H1 (cell line): ENCODE data around the gene UBQLNL.

ENCODE experiments used
- CREB1 ChIP-seq: IDR thresholded peaks from 2 replicates; pipeline ENCODE4 v1.6.1; 2012; ENCODE audit warnings: inconsistent platforms
- EP300 ChIP-seq, 2 experiments: IDR thresholded peaks; 1 replicate in 1 of 2; 2 replicates in 1 of 2; pipeline ENCODE4 v1.6.1; 2011 to 2012; ENCODE audit warnings: low read depth in 2 of 2, low read length in 2 of 2, mild to moderate bottlenecking in 2 of 2, borderline replicate concordance in 1 of 2, inconsistent platforms in 1 of 2, moderate library complexity in 1 of 2
- NANOG ChIP-seq: IDR thresholded peaks from 2 replicates; pipeline ENCODE4 v1.6.1; 2011; ENCODE audit warnings: low read length, low read depth, mild to moderate bottlenecking, inconsistent platforms; ENCODE audit not compliant: insufficient read depth, poor library complexity, severe bottlenecking
- NRF1 ChIP-seq: IDR thresholded peaks from 2 replicates; pipeline ENCODE4 v1.6.1; 2011; ENCODE audit warnings: mild to moderate bottlenecking, low read depth, low read length, improper control_type of control experiment
- POLR2A ChIP-seq, 2 experiments: IDR thresholded peaks; 1 replicate in 1 of 2; 2 replicates in 1 of 2; pipeline ENCODE4 v1.6.1; 2011; ENCODE audit warnings: low read depth in 2 of 2, low read length in 2 of 2, mild to moderate bottlenecking in 2 of 2; ENCODE audit errors: control extremely low read depth in 1 of 2
- POLR2AphosphoS5 ChIP-seq: IDR thresholded peaks from 2 replicates; pipeline ENCODE4 v1.6.1; 2011; ENCODE audit warnings: low read depth, low read length
- SIX5 ChIP-seq: IDR thresholded peaks from 2 replicates; pipeline ENCODE4 v1.6.1; 2011; ENCODE audit warnings: mild to moderate bottlenecking, low read depth, low read length
- TF ChIP-seq, protein P1 (sequence below), 3 experiments: IDR thresholded peaks; 1 replicate in 2 of 3; 2 replicates in 1 of 3; pipeline versions ENCODE4 v1.5.1 to v1.6.1; 2011; ENCODE audit warnings: low read length in 3 of 3, mild to moderate bottlenecking in 3 of 3, inconsistent platforms in 2 of 3, low read depth in 1 of 3, moderate library complexity in 1 of 3; ENCODE audit not compliant: insufficient read depth in 1 of 3; ENCODE audit errors: control extremely low read depth in 1 of 3

DNA sequence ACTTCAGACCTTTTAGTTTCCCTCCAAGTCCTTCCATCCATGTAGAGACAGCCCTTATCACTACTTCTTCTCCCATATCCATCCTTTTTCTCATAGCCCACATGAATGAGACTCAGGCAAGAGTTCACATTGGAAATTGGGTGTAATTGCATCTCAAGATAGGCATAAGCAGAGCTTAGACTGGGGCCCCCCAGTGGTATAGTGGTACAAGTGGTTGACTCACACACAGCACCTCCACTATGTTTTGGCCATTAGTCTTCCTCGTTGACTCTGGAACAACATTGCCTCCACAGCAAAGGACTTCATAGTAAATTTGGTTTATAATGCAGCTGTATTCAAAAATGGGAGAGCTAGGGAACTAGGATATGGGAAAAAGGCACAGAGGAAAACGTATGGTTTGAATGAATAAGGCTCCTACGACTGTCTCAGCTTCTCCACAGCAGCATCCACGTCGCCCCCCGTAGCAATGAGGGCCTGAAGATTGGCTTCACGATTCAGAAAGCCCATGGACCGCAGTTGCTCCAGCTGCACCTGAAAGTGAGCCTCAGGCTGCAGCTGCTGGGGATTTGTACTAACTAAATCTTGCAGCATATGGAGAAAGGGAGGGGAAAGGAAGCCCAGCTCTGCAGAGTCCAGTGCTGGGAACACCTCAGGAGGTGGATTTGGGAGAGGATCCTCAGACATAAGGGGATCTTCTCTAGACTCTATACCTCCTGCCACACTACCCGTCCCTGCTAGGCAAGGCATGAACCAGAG, 9.1 kb downstream of the UBQLNL start:
- TF ChIP-seq POLR2A (IDR thresholded peaks at IDR 0.05; ENCODE audit: control extremely low read depth in 1 of 2, low read depth in 2 of 2, low read length in 2 of 2) (no peak), CREB1 (no peak), SIX5 (no peak), NRF1 (no peak), EP300 (IDR thresholded peaks at IDR 0.05; ENCODE audit: borderline replicate concordance in 1 of 2, low read depth in 2 of 2, low read length in 2 of 2) (no peak), POLR2AphosphoS5 (no peak), NANOG (no peak)
- TF ChIP-seq, protein P1, sequence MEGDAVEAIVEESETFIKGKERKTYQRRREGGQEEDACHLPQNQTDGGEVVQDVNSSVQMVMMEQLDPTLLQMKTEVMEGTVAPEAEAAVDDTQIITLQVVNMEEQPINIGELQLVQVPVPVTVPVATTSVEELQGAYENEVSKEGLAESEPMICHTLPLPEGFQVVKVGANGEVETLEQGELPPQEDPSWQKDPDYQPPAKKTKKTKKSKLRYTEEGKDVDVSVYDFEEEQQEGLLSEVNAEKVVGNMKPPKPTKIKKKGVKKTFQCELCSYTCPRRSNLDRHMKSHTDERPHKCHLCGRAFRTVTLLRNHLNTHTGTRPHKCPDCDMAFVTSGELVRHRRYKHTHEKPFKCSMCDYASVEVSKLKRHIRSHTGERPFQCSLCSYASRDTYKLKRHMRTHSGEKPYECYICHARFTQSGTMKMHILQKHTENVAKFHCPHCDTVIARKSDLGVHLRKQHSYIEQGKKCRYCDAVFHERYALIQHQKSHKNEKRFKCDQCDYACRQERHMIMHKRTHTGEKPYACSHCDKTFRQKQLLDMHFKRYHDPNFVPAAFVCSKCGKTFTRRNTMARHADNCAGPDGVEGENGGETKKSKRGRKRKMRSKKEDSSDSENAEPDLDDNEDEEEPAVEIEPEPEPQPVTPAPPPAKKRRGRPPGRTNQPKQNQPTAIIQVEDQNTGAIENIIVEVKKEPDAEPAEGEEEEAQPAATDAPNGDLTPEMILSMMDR (IDR thresholded peaks at IDR 0.05; ENCODE audit: control extremely low read depth in 1 of 3, insufficient read depth in 1 of 3, low read depth in 1 of 3, low read length in 3 of 3): peak in 1 of 3 experiments; percentile 14; a peak in 1 of 4 replicates
